WI38 (cell line): Measurements from ENCODE around the gene PSMA7.

Experiments used
- H3K4me3 ChIP-seq: 2 replicates; pipeline ENCODE4 v1.5.1; 2011; ENCODE audit warnings: low read depth, mild to moderate bottlenecking, control low read depth, low read length
- CTCF ChIP-seq: IDR thresholded peaks from 2 replicates; pipeline ENCODE4 v1.5.1; 2012; ENCODE audit warnings: low read depth, mild to moderate bottlenecking, control low read depth, low read length

PSMA7 gene

DNA sequence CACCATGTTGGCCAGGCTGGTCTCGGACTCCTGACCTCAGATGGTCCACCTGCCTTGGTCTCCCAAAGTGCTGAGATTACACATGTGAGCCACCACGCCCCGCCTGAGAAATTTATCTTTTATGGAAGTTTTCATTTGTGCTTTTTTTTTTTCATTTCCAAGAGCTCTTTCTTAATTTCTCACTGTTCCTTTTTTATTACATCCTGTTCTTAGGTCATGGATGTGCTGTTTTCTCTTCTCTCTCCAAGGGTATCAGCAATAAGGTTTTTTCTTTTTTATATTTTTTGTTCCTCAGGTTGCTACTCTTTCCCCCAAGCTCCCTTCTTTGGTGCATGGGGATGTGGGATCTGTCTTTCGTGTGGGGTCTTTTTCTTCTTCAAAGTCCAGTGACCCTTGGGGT, 42.1 kb downstream of the PSMA7 start:
- TF ChIP-seq CTCF = no peak
- no peak overlapping the region for H3K4me3 ChIP-seq

DNA sequence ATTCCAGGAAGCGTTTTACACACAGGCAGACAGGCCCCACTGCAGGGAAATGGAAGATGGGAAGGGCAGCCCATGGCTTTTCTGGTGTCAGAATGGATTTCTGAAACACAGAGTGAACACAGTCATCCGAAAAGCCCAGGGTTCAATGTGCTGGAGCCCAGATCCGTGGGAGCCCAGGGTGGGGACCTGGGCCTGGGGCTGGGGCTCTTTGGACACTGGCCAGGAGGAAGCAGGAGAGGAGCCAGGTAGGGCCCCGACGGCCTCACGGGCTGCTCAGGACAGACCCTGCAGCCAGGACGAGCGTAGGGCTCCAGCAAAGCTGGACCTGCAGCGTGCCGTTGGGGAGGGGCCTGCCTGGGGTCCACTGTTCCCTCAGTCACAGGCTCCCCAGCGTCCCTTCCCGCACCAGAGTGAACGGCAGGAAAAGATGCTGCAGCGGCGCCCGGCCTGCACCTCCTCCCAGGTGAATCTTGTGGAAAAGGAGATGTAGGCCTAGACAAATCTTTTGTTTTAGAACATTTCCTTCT, 45.2 kb downstream of the PSMA7 start:
- no peak overlapping the region for H3K4me3 ChIP-seq
- TF ChIP-seq CTCF = no peak

DNA sequence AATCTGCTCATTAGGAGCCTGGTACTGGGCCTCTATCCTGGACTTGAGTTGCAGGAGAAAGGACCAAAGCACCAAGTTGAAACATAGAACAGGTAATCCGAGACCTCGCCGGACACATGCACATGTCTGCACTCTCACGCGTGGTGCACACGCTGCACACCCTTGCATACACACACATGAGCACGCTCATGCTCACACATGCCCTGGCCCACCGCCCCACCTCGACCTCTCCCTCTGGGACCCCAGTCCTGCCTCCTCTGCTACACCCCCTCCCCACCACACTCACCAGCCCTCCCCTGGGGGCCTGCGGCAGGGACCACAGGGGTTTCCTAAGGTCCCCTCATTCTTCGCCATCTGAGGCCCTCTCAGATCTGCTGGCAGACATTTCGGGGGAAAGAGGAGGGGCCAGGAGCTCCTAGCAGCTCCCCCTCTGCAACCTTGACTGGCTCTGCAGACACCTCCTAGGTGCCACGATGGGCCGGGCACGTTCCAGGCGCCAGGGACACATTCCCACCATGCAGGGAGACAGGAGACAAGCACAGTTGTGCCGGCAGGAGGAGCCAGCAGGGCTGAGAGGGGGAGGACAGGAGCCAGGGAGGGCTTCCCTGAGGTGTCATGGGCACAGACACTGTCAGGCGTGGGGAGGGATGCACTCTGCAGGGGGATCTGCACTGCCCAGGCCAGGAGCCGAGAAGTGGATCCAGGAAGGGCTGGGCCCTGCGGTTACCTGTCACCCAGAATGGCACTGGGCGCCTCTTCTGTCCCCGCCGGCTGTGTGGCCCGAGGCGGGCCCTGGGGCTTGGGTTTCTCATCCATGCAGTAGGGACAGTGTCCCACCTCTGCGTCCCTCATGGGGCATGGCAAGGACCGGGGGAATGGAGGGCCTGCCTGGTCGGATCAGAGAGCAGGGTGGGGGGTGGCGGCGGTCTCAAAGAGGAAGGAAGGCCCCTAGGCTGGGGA, 46.5 kb downstream of the PSMA7 start:
- no peak for TF ChIP-seq CTCF
- no peak overlapping the region for H3K4me3 ChIP-seq

GRCh38 chr20:62089393-62089792, 53.8 kb downstream of the PSMA7 start:
- TF ChIP-seq CTCF = no peak
- H3K4me3 ChIP-seq = no peak overlapping the region

GRCh38 chr20:62088258-62089127, 54.7 kb downstream of the PSMA7 start:
- H3K4me3 ChIP-seq = no peak overlapping the region
- no peak for TF ChIP-seq CTCF

DNA sequence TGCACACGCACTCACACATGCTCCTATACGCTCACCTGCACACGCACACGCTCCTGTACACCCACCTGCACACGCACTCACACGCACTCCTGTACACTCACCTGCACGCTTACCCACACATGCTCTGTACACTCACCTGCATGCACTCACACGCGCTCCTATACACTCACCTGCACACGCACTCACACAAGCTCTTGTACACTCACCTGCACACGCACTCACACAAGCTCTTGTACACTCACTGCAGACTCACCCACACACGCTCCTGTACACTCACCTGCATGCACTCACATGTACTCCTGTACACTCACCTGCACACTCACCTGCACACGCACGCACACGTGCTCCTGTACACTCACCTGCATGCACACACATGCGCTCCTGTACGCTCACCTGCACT, 55.6 kb downstream of the PSMA7 start:
- no peak for TF ChIP-seq CTCF
- H3K4me3 ChIP-seq = no peak overlapping the region
